Naive thymus-derived CD4-positive, alpha-beta T cell (primary cell): ENCODE results near the gene KRABD2.
"Not testable (repeated sequence)": the region's sequence is repeated elsewhere in the genome, so short reads cannot be mapped to it uniquely, and the experiment has no call there.

Experiments used
- ATAC-seq: fragments of 150-1000 bp; cut with Tn5 transposase; 2 replicates; pipeline ENCODE4 v1.10.0; 2021; ENCODE audit warnings: mild to moderate bottlenecking, moderate library complexity
- CTCF ChIA-PET: fragments of 350-600 bp; sonication (Branson Sonifier 250); formaldehyde crosslinking; loops from one replicate; lab custom pipeline; 2021; ENCODE audit warnings: antibody characterized with exemption; lab: Charles Lee
- POLR2A ChIA-PET: fragments of 350-600 bp; sonication (Branson Sonifier 250); formaldehyde crosslinking; loops from one replicate; lab custom pipeline; 2021; ENCODE audit warnings: antibody characterized with exemption, inconsistent platforms; lab: Charles Lee
- DNase-seq, 9 donors: peaks; one replicate each; pipeline versions ENCODE4 v3.0.0 to v3.0.0-alpha.2; 2020 to 2022; ENCODE audit warnings: mixed read lengths in 1 of 9
- H3K27ac ChIP-seq: one replicate; pipeline ENCODE4 v1.7.0; 2013; ENCODE audit warnings: mild to moderate bottlenecking, low read depth, low read length, moderate library complexity
- H3K27me3 ChIP-seq, 2 donors: one replicate each; pipeline ENCODE4 v1.7.0; 2013; ENCODE audit warnings: low read length in 2 of 2, mild to moderate bottlenecking in 2 of 2, moderate library complexity in 2 of 2; ENCODE audit not compliant: control insufficient read depth in 2 of 2, insufficient read depth in 2 of 2
- H3K36me3 ChIP-seq, 3 experiments: 1 replicate in 2 of 3; 2 replicates in 1 of 3; pipeline ENCODE4 v1.7.0; 2013; ENCODE audit warnings: low read length in 3 of 3, mild to moderate bottlenecking in 3 of 3, moderate library complexity in 1 of 3; ENCODE audit not compliant: insufficient read depth in 3 of 3, control insufficient read depth in 2 of 3
- H3K4me1 ChIP-seq, 2 donors: one replicate each; pipeline ENCODE4 v1.7.0; 2013; ENCODE audit warnings: low read length in 2 of 2, mild to moderate bottlenecking in 2 of 2, moderate library complexity in 1 of 2; ENCODE audit not compliant: control insufficient read depth in 2 of 2, insufficient read depth in 2 of 2
- H3K4me3 ChIP-seq: 2 replicates; pipeline ENCODE4 v1.7.0; 2013; ENCODE audit warnings: mild to moderate bottlenecking, low read length
- H3K9me3 ChIP-seq, 3 experiments: 1 replicate in 2 of 3; 2 replicates in 1 of 3; pipeline ENCODE4 v1.7.0; 2013; ENCODE audit warnings: low read length in 3 of 3; ENCODE audit not compliant: control insufficient read depth in 2 of 3
- H3K27ac Mint-ChIP-seq, 9 donors: one replicate each; pipeline ENCODE4 v1.8.0; 2020 to 2022; ENCODE audit warnings: mixed read lengths in 9 of 9, mild to moderate bottlenecking in 8 of 9, moderate library complexity in 5 of 9, inconsistent platforms in 2 of 9
- H3K27me3 Mint-ChIP-seq, 5 donors: one replicate each; pipeline ENCODE4 v1.8.0; 2021 to 2022; ENCODE audit warnings: mixed read lengths in 5 of 5, mild to moderate bottlenecking in 1 of 5
- H3K36me3 Mint-ChIP-seq, 5 donors: one replicate each; pipeline ENCODE4 v1.8.0; 2020 to 2022; ENCODE audit warnings: mixed read lengths in 5 of 5, mild to moderate bottlenecking in 3 of 5, inconsistent platforms in 1 of 5
- H3K4me1 Mint-ChIP-seq, 7 donors: one replicate each; pipeline ENCODE4 v1.8.0; 2020 to 2022; ENCODE audit warnings: mixed read lengths in 7 of 7, mild to moderate bottlenecking in 3 of 7, inconsistent platforms in 1 of 7
- H3K4me3 Mint-ChIP-seq, 10 donors: one replicate each; pipeline ENCODE4 v1.8.0; 2020 to 2022; ENCODE audit warnings: mild to moderate bottlenecking in 10 of 10, mixed read lengths in 10 of 10, moderate library complexity in 6 of 10, inconsistent platforms in 2 of 10
- H3K9me3 Mint-ChIP-seq, 11 donors: one replicate each; pipeline ENCODE4 v1.8.0; 2020 to 2022; ENCODE audit warnings: mixed read lengths in 11 of 11, mild to moderate bottlenecking in 4 of 11, inconsistent platforms in 1 of 11, moderate library complexity in 1 of 11
- intact Hi-C, 2 donors: fragments of 100-400 bp; cut with micrococcal nuclease; formaldehyde crosslinking; loops; one replicate each; pipeline ENCODE4 v1.15.1; 2023

The KRABD2 gene

DNA sequence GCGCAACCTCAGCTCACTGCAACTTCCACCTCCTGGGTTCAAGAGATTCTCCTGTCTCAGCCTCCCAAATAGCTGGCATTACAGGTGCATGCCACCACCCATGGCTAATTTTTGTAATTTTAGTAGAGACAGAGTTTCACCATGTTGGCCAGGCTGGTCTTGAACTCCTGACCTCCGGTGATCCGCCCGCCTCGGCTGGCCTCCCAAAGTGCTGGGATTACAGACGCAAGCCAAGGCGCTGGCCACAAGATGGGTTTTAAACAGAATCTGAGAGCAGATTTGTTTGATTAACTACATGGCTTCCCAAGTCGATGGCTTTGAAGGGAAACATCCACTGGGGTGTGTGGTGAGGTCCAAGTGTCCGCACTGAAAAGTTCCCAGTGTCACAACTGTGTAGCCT is 18.0 kb upstream of the KRABD2 start:
- H3K9me3 Mint-ChIP-seq, H3K27me3 ChIP-seq, H3K27ac ChIP-seq, DNase-seq, H3K9me3 ChIP-seq, intact Hi-C loops, ATAC-seq, H3K4me3 Mint-ChIP-seq, H3K4me3 ChIP-seq, H3K36me3 ChIP-seq, H3K36me3 Mint-ChIP-seq: not testable (repeated sequence)
- H3K4me1 ChIP-seq: peaks cover 12 to 14% of the 10 kb centered on the region in 2 donors
- Mint-ChIP-seq H3K27ac (peak overlapping the region in 3 of 9 donors; percentile 81 to 95 (median 87)), H3K4me1 (peaks cover 6 to 19% (median 11%) of the 10 kb centered on the region in 7 donors), H3K27me3 (peaks cover 0 to 29% (median 8%) of the 10 kb centered on the region in 5 donors)
- ChIA-PET CTCF (interaction anchor here (0.6 to 0.7 kb wide), 2 partner anchors 11 to 464 kb away, joined by 3 to 7 read pairs; no protein-coding TSS in a partner anchor), POLR2A (interaction anchor here (0.6 to 0.9 kb wide), 3 partner anchors 12 to 147 kb away, joined by 3 to 4 read pairs (median 3); partner anchors contain the start of genes CTC1 and KRABD2)

DNA sequence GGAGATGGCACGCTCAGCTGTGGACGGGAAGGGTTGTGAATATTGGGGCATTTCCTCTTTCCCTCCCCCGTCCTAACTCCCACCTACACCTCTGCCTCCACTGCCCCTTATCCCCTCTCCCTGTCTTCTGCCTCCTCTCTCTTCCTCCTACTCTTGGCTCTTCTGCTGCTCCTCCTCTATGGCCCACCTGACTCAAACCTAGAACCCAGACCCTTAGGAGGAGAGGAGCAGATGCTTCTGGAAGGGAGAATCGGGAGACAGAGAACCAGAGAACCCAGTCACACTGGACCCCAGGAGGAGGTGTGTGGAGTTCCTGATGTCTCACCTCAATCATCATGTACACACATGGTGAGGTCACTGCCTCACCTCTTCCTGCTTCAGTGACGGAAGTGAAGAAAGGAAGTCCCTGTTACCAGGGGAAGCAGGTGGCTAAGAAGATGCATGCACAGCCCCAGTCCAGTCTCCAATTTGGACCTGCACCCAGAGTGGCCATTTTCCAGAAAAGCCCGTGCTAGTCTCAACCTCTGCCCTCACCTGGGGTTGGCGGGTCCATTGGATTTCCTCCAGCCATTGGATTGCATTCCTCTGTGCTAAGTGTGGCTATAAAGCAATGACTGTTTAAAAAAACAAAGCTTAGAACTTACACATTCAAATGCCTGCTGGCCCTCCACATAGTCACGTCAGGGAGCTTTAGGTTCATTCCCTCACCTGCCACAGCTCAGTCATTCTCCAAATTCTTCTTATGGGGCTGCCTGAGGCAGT is 17.1 kb upstream of the KRABD2 start:
- H3K36me3 Mint-ChIP-seq: peaks cover 0 to 3% (median 0%) of the 10 kb centered on the region in 5 donors
- peaks cover 0 to 29% (median 8%) of the 10 kb centered on the region in 5 donors for H3K27me3 Mint-ChIP-seq
- intact Hi-C loops: loop anchor here in 1 of 2 donors (1.0 kb wide), 1 partner anchor 10 kb away; the partner anchor contains the start of gene RPL26
- H3K27ac Mint-ChIP-seq: peak overlapping the region; percentile 73 to 95 (median 88)
- H3K36me3 ChIP-seq: no peaks in the 10 kb centered on the region
- DNase-seq: peak in 7 of 9 donors; percentile 42 to 65 (median 60)
- ATAC-seq: peak; percentile 95
- ChIA-PET CTCF (interaction anchor here (0.9 to 1.0 kb wide), 2 partner anchors 10 to 17 kb away, joined by 3 to 6 read pairs; partner anchors contain the start of gene KRABD2), POLR2A (interaction anchor here (0.6 to 1.4 kb wide), 5 partner anchors 10 to 146 kb away, joined by 3 to 5 read pairs (median 4); partner anchors contain the start of genes CTC1, KRABD2 and NDEL1)
- H3K4me1 ChIP-seq: peaks cover 12 to 14% of the 10 kb centered on the region in 2 donors
- no peaks in the 10 kb centered on the region for H3K27me3 ChIP-seq
- H3K9me3 Mint-ChIP-seq: no peaks in the 10 kb centered on the region
- no peaks in the 10 kb centered on the region for H3K9me3 ChIP-seq
- H3K27ac ChIP-seq: peak overlapping the region; percentile 32
- H3K4me3 Mint-ChIP-seq: peak overlapping the region; percentile 14 to 67 (median 38)
- peaks cover 6 to 19% (median 11%) of the 10 kb centered on the region in 7 donors for H3K4me1 Mint-ChIP-seq
- H3K4me3 ChIP-seq: no peak overlapping the region

DNA sequence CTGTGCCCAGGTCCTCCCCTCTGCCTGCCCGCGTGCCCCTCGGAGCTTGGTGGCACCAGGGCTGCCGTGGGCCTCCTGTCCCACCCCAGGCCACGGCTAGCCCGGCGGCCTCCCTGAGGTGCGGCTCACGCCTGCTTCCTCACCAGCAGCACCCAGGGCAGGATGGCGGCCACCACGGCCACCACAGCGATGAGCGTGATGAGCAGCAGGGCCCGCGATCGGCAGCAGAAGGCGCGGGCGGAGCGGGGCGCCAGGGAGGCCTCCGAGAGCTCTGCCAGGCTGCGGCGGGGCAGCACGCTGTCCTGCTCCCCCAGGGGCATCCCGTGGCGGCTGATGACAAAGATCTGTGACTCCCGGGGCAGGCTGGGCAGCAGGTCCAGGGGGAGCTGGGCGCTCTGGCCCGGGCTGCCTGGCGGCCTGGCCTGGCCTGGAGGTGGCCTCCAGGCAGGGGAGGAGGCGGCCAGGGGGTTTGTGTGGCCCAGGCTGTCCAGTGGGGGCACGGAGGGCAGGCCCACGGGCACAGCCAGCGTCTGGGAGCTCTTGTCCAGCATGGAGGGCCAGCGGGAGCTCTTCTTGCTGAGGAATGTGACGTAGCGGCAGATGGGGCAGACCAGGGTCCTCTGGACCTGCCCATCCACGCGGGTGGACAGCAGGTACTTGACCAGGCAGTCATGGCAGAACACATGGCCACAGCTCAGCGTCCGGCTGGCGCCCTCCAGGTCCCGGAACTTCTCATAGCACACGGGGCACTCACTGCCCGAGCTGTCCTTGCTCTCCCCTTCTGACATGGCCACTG is 16.4 kb upstream of the KRABD2 start:
- peaks cover 0 to 23% (median 5%) of the 10 kb centered on the region in 5 donors for H3K27me3 Mint-ChIP-seq
- peak overlapping the region; percentile 31 for H3K27ac ChIP-seq
- H3K9me3 ChIP-seq: no peaks in the 10 kb centered on the region
- no peaks in the 10 kb centered on the region for H3K9me3 Mint-ChIP-seq
- no peak overlapping the region for H3K4me3 ChIP-seq
- intact Hi-C loops: loop anchor here in 1 of 2 donors (1.0 kb wide), 1 partner anchor 10 kb away; the partner anchor contains the start of gene RPL26
- H3K27ac Mint-ChIP-seq: peak overlapping the region in 6 of 9 donors; percentile 78 to 95 (median 90)
- ATAC-seq: no peak
- H3K27me3 ChIP-seq: no peaks in the 10 kb centered on the region
- peaks cover 0 to 3% (median 0%) of the 10 kb centered on the region in 5 donors for H3K36me3 Mint-ChIP-seq
- CTCF ChIA-PET: interaction anchor here (0.9 to 1.0 kb wide), 2 partner anchors 9 to 16 kb away, joined by 3 to 6 read pairs; partner anchors contain the start of gene KRABD2
- no peak for DNase-seq
- POLR2A ChIA-PET: interaction anchor here (1.1 to 1.4 kb wide), 2 partner anchors 9 to 42 kb away, joined by 4 to 5 read pairs; partner anchors contain the start of gene NDEL1
- H3K36me3 ChIP-seq: no peaks in the 10 kb centered on the region
- H3K4me1 Mint-ChIP-seq: peaks cover 7 to 19% (median 12%) of the 10 kb centered on the region in 7 donors
- H3K4me3 Mint-ChIP-seq: no peak overlapping the region
- peaks cover 14 to 19% of the 10 kb centered on the region in 2 donors for H3K4me1 ChIP-seq

- H3K4me1 Mint-ChIP-seq: peaks cover 10 to 24% (median 12%) of the 10 kb centered on the region in 7 donors
- peak overlapping the region in 1 of 9 donors; percentile 28 for H3K27ac Mint-ChIP-seq
- POLR2A ChIA-PET: interaction anchor here (1.1 to 1.4 kb wide), 2 partner anchors 9 to 43 kb away, joined by 4 to 5 read pairs; partner anchors contain the start of gene NDEL1
- Histone ChIP-seq H3K4me1 (peaks cover 14 to 25% of the 10 kb centered on the region in 2 donors), H3K9me3 (no peaks in the 10 kb centered on the region), H3K27ac (no peak overlapping the region), H3K36me3 (no peaks in the 10 kb centered on the region), H3K27me3 (no peaks in the 10 kb centered on the region), H3K4me3 (no peak overlapping the region)
- DNase-seq (no peak), ATAC-seq (no peak)
- H3K27me3 Mint-ChIP-seq: peaks cover 0 to 18% (median 5%) of the 10 kb centered on the region in 5 donors
- intact Hi-C loops: no loop called here
- H3K9me3 Mint-ChIP-seq: no peaks in the 10 kb centered on the region
- CTCF ChIA-PET: no interaction called here
- no peak overlapping the region for H3K4me3 Mint-ChIP-seq
- H3K36me3 Mint-ChIP-seq: peaks cover 0 to 3% (median 0%) of the 10 kb centered on the region in 5 donors
Observed at GRCh38 chr17:8392274-8392673, 15.8 kb upstream of the KRABD2 start.

GRCh38 chr17:8391711-8392110 is 15.2 kb upstream of the KRABD2 start:
- ATAC-seq (no peak), DNase-seq (no peak)
- H3K27ac Mint-ChIP-seq: peak overlapping the region in 1 of 9 donors; percentile 28
- H3K4me3 ChIP-seq: no peak overlapping the region
- H3K9me3 ChIP-seq: no peaks in the 10 kb centered on the region
- CTCF ChIA-PET: no interaction called here
- H3K36me3 Mint-ChIP-seq: peaks cover 0 to 3% (median 0%) of the 10 kb centered on the region in 5 donors
- H3K4me1 Mint-ChIP-seq: peaks cover 10 to 26% (median 12%) of the 10 kb centered on the region in 7 donors
- peaks cover 14 to 26% of the 10 kb centered on the region in 2 donors for H3K4me1 ChIP-seq
- intact Hi-C loops: no loop called here
- H3K36me3 ChIP-seq: no peaks in the 10 kb centered on the region
- H3K27ac ChIP-seq: no peak overlapping the region
- no peak overlapping the region for H3K4me3 Mint-ChIP-seq
- POLR2A ChIA-PET: interaction anchor here (0.7 kb wide), 1 partner anchor 345 kb away, joined by 3 read pairs; no protein-coding TSS in a partner anchor
- no peaks in the 10 kb centered on the region for H3K9me3 Mint-ChIP-seq
- H3K27me3 ChIP-seq: no peaks in the 10 kb centered on the region
- H3K27me3 Mint-ChIP-seq: peaks cover 0 to 14% (median 2%) of the 10 kb centered on the region in 5 donors
